Amniotic stem cell (primary cell): ENCODE data around the gene SRPK1.
"Not testable (repeated sequence)": the region's sequence is repeated elsewhere in the genome, so short reads cannot be mapped to it uniquely, and the experiment has no call there.

ENCODE experiments used
- DNase-seq: peaks from one replicate; lab custom pipeline; 2025; lab: John Stamatoyannopoulos, UW

SRPK1 gene

DNA sequence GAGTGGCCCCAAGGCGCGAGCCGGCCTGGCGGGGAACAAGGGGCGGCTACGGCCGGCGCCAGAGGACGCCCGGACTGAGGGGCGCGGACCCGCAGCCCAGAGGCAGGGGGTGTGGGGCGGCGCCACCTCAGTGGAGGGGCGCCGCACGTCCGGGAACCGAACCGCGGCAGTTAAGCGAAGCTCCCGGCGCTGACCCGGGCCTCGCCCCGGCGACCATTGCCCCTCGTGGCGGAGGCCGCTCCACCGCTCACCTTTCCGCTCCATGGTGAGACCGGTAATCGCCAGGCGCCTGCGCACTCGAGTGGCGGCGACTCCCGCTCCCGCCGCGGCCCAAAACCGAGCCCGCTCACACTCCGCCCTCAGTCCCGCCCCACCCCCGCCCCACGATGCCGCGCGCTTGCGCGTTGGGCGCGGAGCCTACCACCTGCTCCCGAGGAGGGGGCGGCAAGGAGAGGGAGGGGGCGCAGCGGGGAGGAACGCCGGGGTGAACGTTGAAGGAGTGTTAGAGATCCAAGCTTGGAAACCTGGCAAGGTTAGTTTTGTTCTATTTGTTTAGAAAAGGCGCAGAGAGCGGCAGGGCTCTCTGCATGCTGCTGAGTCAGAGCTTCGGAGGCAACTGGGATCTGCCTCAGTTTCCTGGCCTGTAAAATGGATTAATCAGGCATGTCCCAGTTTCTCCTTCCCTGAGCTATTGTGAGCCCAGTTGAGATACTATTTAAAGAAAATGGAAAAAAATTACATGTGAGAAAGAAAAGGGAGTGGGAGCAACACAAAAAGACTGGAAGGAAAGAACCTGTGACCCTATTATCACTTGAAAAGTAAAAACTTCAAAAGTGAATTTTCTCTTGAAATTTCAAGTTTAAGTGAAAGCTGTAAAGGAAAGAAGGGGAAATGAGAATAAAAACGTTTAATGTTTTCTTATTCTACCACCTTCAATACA, at the start of gene SRPK1:
SRPK1 (minus strand) TSS at position 306 of the 940 bp plus-strand sequence; CDS start at position 264, 42 bp downstream.
- no peak for DNase-seq

DNA sequence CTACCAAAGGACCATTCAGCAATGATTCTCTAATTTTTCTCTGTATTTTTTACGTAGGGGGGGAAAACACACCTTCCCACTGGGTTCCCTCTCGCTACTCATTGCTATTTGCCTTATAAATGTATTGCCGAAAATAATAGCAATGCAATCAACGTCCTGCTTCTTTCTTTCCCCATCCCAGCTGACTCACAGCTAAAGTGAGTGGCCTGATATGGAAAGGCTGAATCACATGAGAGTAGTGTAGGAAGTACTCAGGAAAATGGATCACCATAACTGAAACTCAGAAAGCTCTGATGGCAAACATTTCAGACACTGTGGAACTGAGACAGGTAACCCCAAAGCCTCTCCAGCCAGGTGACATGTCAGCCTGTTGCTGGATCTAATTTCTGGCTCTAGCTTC, 49.3 kb upstream of the SRPK1 start:
- peak; percentile 17 for DNase-seq

DNA sequence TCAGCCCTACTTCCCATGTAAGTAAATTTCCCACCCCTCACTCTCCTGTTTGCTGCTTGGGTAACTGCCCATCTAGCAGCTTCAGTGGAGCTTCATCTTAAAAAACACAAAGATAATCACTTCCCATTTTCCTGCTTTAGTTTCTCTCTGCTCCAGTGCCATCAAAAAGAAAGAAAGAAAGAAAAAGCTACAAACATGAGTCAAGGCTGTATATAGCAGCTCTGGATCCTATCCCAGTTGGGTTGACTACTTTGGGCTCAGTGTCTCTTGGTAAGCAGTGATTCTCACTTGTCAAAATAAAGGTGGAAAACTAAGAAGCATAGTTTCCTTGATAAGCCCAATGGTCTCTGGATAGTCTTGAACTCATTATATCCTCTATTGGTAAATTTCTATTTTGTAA, 48.7 kb upstream of the SRPK1 start:
- DNase-seq, result no peak

- no peak for DNase-seq
Observed at GRCh38 chr6:35968821-35969220, 47.9 kb upstream of the SRPK1 start.

DNA sequence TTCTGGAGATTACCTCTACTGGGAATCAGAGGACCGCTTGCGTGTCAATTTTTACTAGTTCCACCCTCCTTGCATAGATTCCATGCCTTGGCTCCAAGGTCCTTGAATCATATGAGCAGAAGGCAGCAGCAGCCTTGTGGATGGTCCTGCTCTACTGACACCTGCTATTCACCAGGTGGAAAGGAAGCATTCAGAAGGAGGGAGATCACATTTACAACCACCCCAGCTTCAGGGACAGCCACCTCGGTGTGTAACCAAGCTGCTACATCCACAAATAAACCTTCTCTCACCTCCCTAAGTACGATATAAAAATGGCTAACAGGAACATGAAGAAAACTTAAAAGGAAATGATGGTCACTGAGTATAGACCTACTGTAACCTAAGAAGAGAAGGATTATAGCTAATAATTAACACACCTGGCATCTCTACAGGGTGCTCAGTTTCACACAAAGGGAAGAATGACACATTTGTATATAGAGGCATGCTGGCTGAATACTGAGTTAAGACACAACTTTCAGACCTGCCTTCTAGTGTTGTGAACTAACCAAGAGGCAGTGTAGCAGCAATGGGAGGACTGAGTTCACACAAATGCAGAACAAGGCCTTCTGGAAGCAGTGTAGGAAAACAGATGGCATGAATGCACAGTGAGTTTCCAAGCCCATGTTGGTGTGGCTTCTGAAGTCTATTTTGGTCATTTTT, 46.3 kb upstream of the SRPK1 start:
- no peak for DNase-seq

- DNase-seq, result no peak
Observed at GRCh38 chr6:35962779-35963560, 42.1 kb upstream of the SRPK1 start.

DNA sequence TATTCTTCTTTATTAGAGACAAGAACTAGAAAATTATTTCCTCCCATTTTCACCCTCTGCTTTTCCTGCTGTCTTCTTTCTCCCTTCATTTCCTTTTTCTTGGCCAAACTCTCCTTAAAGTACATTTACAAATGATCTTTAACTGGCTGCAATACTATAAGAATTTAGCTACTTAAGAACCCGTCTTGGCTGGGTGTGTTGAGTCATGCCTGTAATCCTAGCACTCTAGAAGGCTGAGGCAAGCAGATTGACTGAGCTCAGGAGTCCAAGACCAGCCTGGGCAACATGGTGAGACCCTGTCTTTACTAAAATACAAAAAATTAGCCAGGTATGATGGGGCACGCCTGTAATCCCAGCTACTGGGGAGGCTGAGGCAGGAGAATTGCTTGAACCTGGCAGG, 39.3 kb upstream of the SRPK1 start:
- peak; percentile 7 for DNase-seq

DNA sequence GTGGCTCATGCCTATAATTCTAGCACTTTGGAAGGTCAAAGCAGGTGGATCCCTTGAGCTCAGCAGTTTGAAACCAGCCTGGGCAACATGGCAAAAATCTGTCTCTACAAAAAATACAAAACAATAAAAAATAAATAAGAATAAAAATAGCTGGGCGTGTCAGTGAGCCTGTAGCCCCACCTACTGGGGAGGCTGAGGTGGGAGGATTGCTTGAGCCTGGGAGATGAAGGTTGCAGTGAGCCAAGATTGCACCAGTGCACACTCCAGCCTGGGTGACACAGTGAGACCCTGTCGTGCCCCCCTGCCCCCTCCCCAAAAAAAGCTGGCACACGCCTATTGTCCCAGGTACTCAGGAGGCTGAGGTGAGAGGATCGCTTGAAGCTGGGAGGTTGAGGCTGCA, 35.1 kb upstream of the SRPK1 start:
- no peak for DNase-seq

- no peak for DNase-seq
Observed at GRCh38 chr6:35955521-35955920, 34.6 kb upstream of the SRPK1 start.

- no peak for DNase-seq
Observed at GRCh38 chr6:35955071-35955470, 34.2 kb upstream of the SRPK1 start.

DNA sequence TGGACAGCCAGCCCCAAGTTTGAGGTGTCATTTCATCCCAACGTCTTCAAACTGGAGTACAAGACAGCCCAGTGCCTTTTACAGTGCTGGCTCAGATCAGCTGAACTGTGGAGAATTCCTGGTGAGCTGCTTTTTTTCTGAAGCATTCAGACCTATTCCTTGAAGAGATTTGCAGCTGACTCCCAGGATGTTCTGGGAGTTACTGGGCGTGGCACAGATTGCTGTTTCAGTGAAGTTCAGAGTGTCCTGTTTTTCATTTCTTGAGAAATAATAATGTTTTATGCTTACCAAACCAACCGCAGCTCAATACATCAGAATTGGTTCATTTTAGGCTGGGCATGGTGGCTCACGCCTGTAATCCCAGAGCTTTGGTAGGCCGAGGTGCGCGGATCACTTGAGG, 33.4 kb upstream of the SRPK1 start:
- no peak for DNase-seq

DNA sequence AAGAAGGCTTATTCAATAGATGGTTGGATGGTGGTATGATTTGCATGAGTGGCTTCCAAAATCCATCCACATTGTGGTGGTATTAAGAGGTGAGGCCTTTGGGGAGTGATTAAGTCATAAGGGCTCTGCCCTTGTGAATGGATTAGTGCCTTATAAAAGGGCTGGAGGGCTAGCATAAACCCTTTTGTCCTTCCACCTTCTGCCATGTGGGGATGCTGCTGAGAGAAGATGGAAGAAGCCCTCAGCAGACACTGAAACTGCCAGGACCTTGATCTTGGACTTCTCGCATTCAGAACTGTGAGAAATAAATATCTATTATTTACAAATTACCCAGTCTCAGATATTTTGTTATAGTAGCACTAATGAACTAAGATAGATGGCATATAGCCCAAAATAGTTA, 27.8 kb upstream of the SRPK1 start:
- no peak for DNase-seq

DNA sequence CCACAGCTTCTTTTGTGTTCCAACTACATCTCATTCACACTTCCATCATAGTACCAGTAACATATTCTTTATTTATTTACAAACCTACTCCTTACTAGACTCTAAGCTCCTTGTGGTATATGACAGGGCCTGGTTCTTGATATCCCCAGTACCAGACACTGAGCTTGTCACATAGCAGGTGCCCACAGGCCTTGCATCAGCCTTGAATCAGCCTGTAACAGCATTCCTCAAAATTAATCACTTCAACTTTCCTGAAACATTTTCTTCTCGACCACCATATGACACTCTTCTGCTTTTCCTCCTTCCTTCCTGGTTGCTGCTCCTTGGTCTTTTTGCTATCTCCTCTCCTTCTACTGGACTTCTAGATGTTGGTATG, 24.7 kb upstream of the SRPK1 start:
- DNase-seq, result no peak

DNA sequence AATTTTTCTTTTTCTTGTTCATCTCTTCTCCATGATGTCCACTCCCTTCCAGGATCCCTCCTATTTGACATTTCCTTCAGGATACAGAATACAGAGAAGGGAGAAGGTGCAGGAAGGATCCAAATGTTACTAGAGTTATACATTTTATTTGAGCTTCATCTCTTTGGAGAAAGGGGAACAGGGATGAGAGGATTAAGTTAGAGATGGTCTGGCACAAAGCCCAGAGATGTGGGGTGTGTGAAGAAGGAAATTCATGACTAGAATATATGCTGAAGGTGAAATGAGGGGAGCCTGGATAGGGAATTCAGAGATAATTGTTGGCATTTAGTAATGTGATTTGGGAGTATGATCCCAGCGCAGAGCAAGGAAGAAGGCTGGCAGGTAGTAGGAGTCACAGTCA, 22.5 kb upstream of the SRPK1 start:
- DNase-seq, result no peak

GRCh38 chr6:35942355-35942754, 21.5 kb upstream of the SRPK1 start:
- no peak for DNase-seq

GRCh38 chr6:35941170-35941569, 20.3 kb upstream of the SRPK1 start:
- not testable (repeated sequence) for DNase-seq

- not testable (repeated sequence) for DNase-seq
Observed at GRCh38 chr6:35940014-35940413, 19.1 kb upstream of the SRPK1 start.

DNA sequence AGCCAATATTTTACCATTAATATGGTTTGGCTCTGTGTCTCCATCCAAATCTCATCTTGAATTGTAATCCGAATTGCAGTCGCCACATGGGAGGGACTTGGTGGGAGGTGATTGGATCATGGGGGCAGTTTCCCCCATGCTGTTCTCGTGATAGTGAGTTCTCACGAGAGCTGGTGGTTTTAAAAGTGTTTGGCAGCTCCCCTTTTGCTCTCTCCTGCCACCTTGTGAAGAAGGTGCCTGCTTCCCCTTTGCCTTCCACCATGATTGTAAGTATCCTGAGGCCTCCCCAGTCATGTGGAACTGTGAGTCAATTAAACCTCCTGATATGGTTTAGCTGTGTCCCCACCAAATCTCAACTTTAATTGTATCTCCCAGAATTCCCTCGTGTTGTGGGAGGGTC, 18.4 kb upstream of the SRPK1 start:
- DNase-seq, result not testable (repeated sequence)

DNA sequence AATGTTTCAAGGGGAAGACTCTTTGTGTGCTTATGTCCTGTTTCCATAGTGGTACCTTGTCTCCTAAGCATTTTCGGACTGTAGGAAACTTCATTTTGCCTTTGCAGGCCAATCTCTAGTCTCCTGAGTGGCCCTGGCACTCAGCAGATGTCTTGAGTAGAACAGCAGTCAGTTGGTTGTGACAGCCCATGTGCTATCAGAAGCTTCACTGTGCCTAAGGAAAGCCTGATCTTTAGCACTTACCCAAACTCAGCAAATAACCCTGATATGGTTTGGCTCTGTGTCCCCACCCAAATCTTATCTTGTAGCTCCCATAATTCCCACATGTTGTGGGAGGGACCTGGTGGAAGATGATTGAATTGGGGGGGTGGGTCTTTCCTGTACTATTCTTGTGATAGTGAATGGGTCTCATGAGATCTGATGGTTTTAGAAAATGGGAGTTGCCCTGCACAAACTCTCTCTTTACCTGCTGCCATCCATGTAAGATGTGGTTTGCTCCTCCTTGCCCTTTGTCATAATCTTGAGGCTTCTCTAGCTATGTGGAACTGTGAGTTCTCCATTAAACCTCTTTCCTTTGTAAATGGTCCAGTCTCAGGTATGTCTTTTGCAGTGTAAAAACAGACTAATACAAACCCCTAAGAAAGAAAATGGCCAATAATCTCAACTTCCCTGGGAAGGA, 15.9 kb upstream of the SRPK1 start:
- DNase-seq, result no peak

DNA sequence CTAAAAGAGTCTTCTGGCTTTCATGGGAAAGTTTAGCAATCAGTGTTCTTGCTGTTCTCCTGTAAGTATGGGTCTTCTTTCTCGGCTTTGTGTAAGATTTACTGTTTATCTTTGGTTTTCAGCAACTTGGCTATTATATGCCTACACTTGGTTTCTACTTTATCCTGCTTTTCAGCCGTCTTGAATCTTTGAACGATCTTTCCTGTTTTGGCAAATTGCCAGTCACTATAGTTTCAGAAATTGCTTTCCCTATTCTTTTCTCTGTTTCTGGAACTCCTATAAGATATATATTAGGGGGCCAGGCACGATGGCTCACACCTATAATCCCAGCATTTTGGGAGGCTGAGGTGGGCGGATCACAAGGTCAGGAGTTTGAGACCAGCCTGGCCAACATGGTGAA, 14.6 kb upstream of the SRPK1 start:
- no peak for DNase-seq

DNA sequence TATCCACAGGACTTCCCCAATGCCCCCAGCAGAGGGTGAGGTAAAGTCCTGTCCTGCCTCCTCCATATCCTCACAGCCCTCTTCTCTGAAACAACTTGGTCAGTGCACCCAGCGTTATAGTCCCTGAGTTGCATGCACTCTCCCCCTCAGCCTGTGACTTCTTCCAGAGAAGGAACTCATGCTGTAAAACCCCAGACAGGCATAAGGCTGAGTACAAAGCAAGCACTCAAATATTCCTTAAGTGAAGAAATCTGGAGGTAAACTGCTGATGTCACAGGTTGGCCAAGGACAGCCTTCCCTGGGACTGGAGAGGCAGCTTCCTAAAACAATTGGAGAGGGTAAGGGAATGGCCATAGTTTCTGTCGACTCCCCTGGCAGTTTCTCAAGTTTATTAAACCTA, 12.9 kb upstream of the SRPK1 start:
- DNase-seq, result no peak

DNA sequence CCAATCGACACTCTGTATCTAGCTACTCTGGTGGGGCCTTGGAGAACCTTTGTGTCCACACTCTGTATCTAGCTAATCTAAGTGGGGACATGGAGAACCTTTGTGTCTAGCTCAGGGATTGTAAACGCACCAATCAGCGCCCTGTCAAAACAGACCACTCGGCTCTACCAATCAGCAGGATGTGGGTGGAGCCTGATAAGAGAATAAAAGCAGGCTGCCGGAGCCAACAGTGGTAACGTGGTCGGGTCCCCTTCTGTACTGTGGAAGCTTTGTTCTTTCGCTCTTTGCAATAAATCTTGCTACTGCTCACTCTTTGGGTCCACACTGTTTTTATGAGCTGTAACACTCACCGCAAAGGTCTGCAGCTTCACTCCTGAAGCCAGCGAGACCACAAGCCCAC, 11.0 kb upstream of the SRPK1 start:
- DNase-seq, result not testable (repeated sequence)
